GM18511 (cell line): Measurements from ENCODE around the gene IPPK.

Experiments used
- ATAC-seq: cut with Tn5 transposase; IDR thresholded peaks from one replicate; pipeline ENCODE4 v1.9.1; 2021; ENCODE audit warnings: mild to moderate bottlenecking, moderate library complexity; ENCODE audit not compliant: unreplicated experiment

Gene IPPK

GRCh38 chr9:92696619-92697018 lies 26.7 kb upstream of the IPPK start:
- ATAC-seq, result no peak

GRCh38 chr9:92686954-92687353 lies 17.0 kb upstream of the IPPK start:
- no peak for ATAC-seq

- ATAC-seq, result no peak
These were observed 15.1 kb upstream of the IPPK start for GRCh38 chr9:92685022-92685421.

- no peak for ATAC-seq
These were observed 12.3 kb upstream of the IPPK start for GRCh38 chr9:92682269-92682668.

GRCh38 chr9:92680166-92681119 lies 10.5 kb upstream of the IPPK start:
- ATAC-seq, result no peak

- no peak for ATAC-seq
These were observed 9.7 kb upstream of the IPPK start for GRCh38 chr9:92679413-92680165.

- no peak for ATAC-seq
These were observed 1.4 kb upstream of the IPPK start for GRCh38 chr9:92671323-92671722.

- ATAC-seq, result peak; percentile 13
These were observed 423 bp downstream of the IPPK start for GRCh38 chr9:92669527-92669889.

GRCh38 chr9:92668746-92669526 lies 995 bp downstream of the IPPK start:
- ATAC-seq, result no peak

GRCh38 chr9:92666912-92667532 lies 2.9 kb downstream of the IPPK start:
- ATAC-seq, result no peak

GRCh38 chr9:92666236-92666635 lies 3.7 kb downstream of the IPPK start:
- ATAC-seq, result no peak

- ATAC-seq, result no peak
These were observed 4.1 kb downstream of the IPPK start for GRCh38 chr9:92665836-92666235.

GRCh38 chr9:92664394-92665152 lies 5.4 kb downstream of the IPPK start:
- peak; percentile 63 for ATAC-seq

GRCh38 chr9:92663951-92664350 lies 6.0 kb downstream of the IPPK start:
- ATAC-seq, result no peak

- ATAC-seq, result no peak
These were observed 6.8 kb downstream of the IPPK start for GRCh38 chr9:92663126-92663525.

GRCh38 chr9:92661743-92662142 lies 8.2 kb downstream of the IPPK start:
- ATAC-seq, result no peak

- ATAC-seq, result no peak
These were observed 8.8 kb downstream of the IPPK start for GRCh38 chr9:92661127-92661526.

- no peak for ATAC-seq
These were observed 9.7 kb downstream of the IPPK start for GRCh38 chr9:92660266-92660665.

- no peak for ATAC-seq
These were observed 10.3 kb downstream of the IPPK start for GRCh38 chr9:92659601-92660000.

GRCh38 chr9:92658611-92659010 lies 11.3 kb downstream of the IPPK start:
- ATAC-seq, result no peak
